Panc1 (cell line): ENCODE measurements around the gene FAM20A. TPM values are rescaled to one million over a fixed set of nuclear protein-coding genes. Genes with fewer than 3 reads are reported as not detected.

Experiments used
- ATAC-seq: fragments of 200-7000 bp; cut with Tn5 transposase; 2 replicates; pipeline ENCODE4 v1.9.1; 2020; ENCODE audit warnings: mild to moderate bottlenecking, moderate library complexity
- BruUV-seq: library from RNA; stranded (reverse); fragments of 400-500 nt; replicated peaks from 2 replicates; lab custom pipeline; 2021; lab: Mats Ljungman, UMichigan
- CTCF ChIA-PET: fragments of 300-600 bp; sonication (Branson Sonifier 250); formaldehyde crosslinking; loops from one replicate; lab custom pipeline; 2022; ENCODE audit warnings: antibody characterized with exemption; lab: Charles Lee
- POLR2A ChIA-PET: fragments of 300-600 bp; sonication (Branson Sonifier 250); formaldehyde crosslinking; loops from one replicate; lab custom pipeline; 2022; ENCODE audit warnings: antibody characterized with exemption; lab: Charles Lee
- DNase-seq: peaks from one replicate; pipeline ENCODE4 v3.0.0-alpha.2; 2010; ENCODE audit warnings: low read depth, low spot score
- H3K27ac ChIP-seq: 2 replicates; pipeline ENCODE4 v1.5.1; 2011; ENCODE audit warnings: mild to moderate bottlenecking, low read length, inconsistent platforms
- H3K27me3 ChIP-seq: fragments of 200-500 bp; sonication (Bioruptor generic); 2 replicates; pipeline ENCODE4 v1.6.0; 2014; ENCODE audit warnings: low read length, inconsistent platforms; ENCODE audit not compliant: control insufficient read depth, insufficient read depth
- H3K36me3 ChIP-seq: fragments of 200-500 bp; sonication (Bioruptor generic); 2 replicates; pipeline ENCODE4 v1.5.1; 2014; ENCODE audit warnings: inconsistent platforms, mild to moderate bottlenecking, low read length, moderate library complexity; ENCODE audit not compliant: control insufficient read depth, insufficient read depth
- H3K4me1 ChIP-seq: 2 replicates; pipeline ENCODE4 v1.5.1; 2011; ENCODE audit warnings: inconsistent platforms, mild to moderate bottlenecking, low read length, moderate library complexity; ENCODE audit not compliant: control insufficient read depth, insufficient read depth
- H3K4me3 ChIP-seq, 2 experiments: 2 replicates each; pipeline ENCODE4 v1.5.1; 2011 to 2012; ENCODE audit warnings: low read depth in 2 of 2, low read length in 2 of 2, mild to moderate bottlenecking in 2 of 2, inconsistent platforms in 1 of 2, moderate library complexity in 1 of 2
- H3K9me3 ChIP-seq: fragments of 200-500 bp; sonication (Bioruptor generic); 2 replicates; pipeline ENCODE4 v1.5.1; 2014; ENCODE audit warnings: low read depth, mild to moderate bottlenecking, inconsistent platforms, low read length, moderate library complexity; ENCODE audit not compliant: control insufficient read depth, insufficient read depth
- POLR2AphosphoS5 ChIP-seq: IDR thresholded peaks from 2 replicates; pipeline ENCODE4 v1.6.1; 2012; ENCODE audit warnings: mild to moderate bottlenecking, low read depth, low read length, moderate library complexity
- SIN3A ChIP-seq: IDR thresholded peaks from 2 replicates; pipeline ENCODE4 v1.6.1; 2012; ENCODE audit warnings: low read depth, mild to moderate bottlenecking, low read length, moderate library complexity, borderline replicate concordance; ENCODE audit not compliant: insufficient read depth
- TCF7L2 ChIP-seq: IDR thresholded peaks from 2 replicates; pipeline ENCODE4 v1.6.1; 2011; ENCODE audit warnings: mild to moderate bottlenecking, low read depth, low read length, inconsistent platforms
- in situ Hi-C: cut with HindIII; loops from 2 replicates; pipeline ENCODE4 v1.10.0; 2016; ENCODE audit warnings: low sequenced_read_pairs, low pct_unique_long_range_greater_than_20kb
- intact Hi-C: fragments of 100-400 bp; cut with micrococcal nuclease; formaldehyde crosslinking; loops from one replicate; pipeline ENCODE4 v1.10.0; 2022; ENCODE audit not compliant: unreplicated experiment
- total RNA-seq: library from RNA; stranded (reverse); gene quantifications from one replicate; pipeline ENCODE4 v1.2.1, GENCODE V29; 2021; ENCODE audit not compliant: unreplicated experiment
- TF ChIP-seq, protein P1 (sequence below), 2 experiments: IDR thresholded peaks; 2 replicates each; pipeline ENCODE4 v1.6.1; 2011 to 2012; ENCODE audit warnings: low read depth in 2 of 2, control low read depth in 1 of 2, low read length in 1 of 2, mild to moderate bottlenecking in 1 of 2, moderate library complexity in 1 of 2; ENCODE audit not compliant: insufficient read depth in 1 of 2
- TF ChIP-seq, protein P2 (sequence below): fragments of 450-650 bp; IDR thresholded peaks from 2 replicates; pipeline ENCODE4 v1.5.1; 2017; ENCODE audit warnings: mild to moderate bottlenecking

The FAM20A gene
- total RNA-seq, 1 experiment from 2014 or later: 0.44 TPM

DNA sequence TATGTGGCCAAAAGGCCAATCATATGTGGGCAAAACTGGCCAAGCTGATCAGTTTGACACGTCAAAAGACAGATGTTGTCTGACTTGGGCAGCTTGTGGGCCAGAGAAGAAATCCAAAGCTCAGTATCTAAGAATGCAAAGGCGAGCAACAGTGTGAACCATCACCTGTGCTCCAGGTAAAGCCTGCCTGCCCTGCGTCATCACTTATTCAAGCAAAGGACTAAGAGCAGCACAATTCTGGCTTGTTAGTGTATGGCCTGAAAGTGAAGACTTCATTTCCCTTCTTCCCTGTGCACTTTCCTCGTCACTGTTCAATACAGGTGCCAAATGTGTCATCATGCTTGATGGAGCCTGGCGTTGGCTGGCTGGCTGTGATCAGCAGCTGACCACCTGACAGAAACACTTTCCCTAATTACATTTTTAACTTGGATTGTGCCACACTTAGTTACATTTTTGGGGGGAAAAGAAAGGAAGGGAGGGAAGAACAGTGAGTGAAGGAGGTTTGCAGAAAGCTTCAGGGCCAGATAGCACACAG, 4.7 kb downstream of the FAM20A start:
- POLR2A ChIA-PET: no interaction called here
- TF ChIP-seq, protein P1, sequence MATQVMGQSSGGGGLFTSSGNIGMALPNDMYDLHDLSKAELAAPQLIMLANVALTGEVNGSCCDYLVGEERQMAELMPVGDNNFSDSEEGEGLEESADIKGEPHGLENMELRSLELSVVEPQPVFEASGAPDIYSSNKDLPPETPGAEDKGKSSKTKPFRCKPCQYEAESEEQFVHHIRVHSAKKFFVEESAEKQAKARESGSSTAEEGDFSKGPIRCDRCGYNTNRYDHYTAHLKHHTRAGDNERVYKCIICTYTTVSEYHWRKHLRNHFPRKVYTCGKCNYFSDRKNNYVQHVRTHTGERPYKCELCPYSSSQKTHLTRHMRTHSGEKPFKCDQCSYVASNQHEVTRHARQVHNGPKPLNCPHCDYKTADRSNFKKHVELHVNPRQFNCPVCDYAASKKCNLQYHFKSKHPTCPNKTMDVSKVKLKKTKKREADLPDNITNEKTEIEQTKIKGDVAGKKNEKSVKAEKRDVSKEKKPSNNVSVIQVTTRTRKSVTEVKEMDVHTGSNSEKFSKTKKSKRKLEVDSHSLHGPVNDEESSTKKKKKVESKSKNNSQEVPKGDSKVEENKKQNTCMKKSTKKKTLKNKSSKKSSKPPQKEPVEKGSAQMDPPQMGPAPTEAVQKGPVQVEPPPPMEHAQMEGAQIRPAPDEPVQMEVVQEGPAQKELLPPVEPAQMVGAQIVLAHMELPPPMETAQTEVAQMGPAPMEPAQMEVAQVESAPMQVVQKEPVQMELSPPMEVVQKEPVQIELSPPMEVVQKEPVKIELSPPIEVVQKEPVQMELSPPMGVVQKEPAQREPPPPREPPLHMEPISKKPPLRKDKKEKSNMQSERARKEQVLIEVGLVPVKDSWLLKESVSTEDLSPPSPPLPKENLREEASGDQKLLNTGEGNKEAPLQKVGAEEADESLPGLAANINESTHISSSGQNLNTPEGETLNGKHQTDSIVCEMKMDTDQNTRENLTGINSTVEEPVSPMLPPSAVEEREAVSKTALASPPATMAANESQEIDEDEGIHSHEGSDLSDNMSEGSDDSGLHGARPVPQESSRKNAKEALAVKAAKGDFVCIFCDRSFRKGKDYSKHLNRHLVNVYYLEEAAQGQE (IDR thresholded peaks at IDR 0.05; ENCODE audit: insufficient read depth in 1 of 2, low read depth in 2 of 2, low read length in 1 of 2): no peak
- TF ChIP-seq, protein P2, sequence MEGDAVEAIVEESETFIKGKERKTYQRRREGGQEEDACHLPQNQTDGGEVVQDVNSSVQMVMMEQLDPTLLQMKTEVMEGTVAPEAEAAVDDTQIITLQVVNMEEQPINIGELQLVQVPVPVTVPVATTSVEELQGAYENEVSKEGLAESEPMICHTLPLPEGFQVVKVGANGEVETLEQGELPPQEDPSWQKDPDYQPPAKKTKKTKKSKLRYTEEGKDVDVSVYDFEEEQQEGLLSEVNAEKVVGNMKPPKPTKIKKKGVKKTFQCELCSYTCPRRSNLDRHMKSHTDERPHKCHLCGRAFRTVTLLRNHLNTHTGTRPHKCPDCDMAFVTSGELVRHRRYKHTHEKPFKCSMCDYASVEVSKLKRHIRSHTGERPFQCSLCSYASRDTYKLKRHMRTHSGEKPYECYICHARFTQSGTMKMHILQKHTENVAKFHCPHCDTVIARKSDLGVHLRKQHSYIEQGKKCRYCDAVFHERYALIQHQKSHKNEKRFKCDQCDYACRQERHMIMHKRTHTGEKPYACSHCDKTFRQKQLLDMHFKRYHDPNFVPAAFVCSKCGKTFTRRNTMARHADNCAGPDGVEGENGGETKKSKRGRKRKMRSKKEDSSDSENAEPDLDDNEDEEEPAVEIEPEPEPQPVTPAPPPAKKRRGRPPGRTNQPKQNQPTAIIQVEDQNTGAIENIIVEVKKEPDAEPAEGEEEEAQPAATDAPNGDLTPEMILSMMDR: no peak
- TF ChIP-seq TCF7L2 (no peak), SIN3A (no peak), POLR2AphosphoS5 (no peak)
- no TSS peak for BruUV-seq
- H3K4me3 ChIP-seq: no peak overlapping the region
- no peak for ATAC-seq
- H3K27ac ChIP-seq: no peak overlapping the region
- peaks cover 7% of the 10 kb centered on the region for H3K27me3 ChIP-seq
- H3K4me1 ChIP-seq: no peaks in the 10 kb centered on the region
- CTCF ChIA-PET: no interaction called here
- in situ Hi-C loops (no loop called here), intact Hi-C loops (no loop called here)
- DNase-seq: no peak
- no peaks in the 10 kb centered on the region for H3K36me3 ChIP-seq
- H3K9me3 ChIP-seq: no peaks in the 10 kb centered on the region

DNA sequence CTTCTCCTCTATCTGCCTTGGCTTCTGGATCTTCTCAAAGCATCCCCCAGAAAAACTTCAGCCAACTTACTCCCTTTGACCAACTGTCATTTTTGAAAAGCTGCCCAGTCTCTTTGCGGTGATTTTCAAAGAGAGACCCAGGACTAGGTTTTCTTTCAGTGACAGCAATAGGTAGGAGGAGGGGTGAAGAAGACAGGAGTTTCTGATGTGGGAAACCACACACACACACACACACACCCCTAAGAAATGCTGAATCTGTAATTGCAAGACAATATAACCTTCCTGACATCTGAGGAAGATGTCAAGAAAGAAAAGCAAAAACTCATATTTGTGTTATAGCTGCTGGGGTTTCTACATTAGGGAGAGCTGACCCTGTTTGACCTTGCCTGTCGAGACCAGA, 5.2 kb downstream of the FAM20A start:
- Histone ChIP-seq H3K4me1 (no peaks in the 10 kb centered on the region), H3K36me3 (no peaks in the 10 kb centered on the region), H3K4me3 (no peak overlapping the region), H3K9me3 (no peaks in the 10 kb centered on the region), H3K27ac (no peak overlapping the region), H3K27me3 (peaks cover 7% of the 10 kb centered on the region)
- ATAC-seq: no peak
- no peak for DNase-seq
- TF ChIP-seq, protein P2: no peak
- TF ChIP-seq, protein P1 (IDR thresholded peaks at IDR 0.05; ENCODE audit: insufficient read depth in 1 of 2, low read depth in 2 of 2, low read length in 1 of 2): no peak
- no peak for TF ChIP-seq POLR2AphosphoS5
- intact Hi-C loops: no loop called here
- in situ Hi-C loops: no loop called here
- ChIA-PET POLR2A (no interaction called here), CTCF (no interaction called here)
- no TSS peak for BruUV-seq
